H9 (cell line): ENCODE results near the gene AHNAK. TPM values are rescaled to one million over a fixed set of nuclear protein-coding genes. Genes with fewer than 3 reads are reported as not detected.
A peak's percentile ranks its signal among the peaks of the same experiment; 100 is the strongest.

Source experiments
- DNase-seq: peaks from one replicate; pipeline ENCODE4 v3.0.0-alpha.2; 2017
- H2AFZ ChIP-seq: one replicate; pipeline ENCODE4 v1.6.1; 2013; ENCODE audit warnings: mild to moderate bottlenecking, low read length, control low read depth, moderate library complexity
- H2AK5ac ChIP-seq: 2 replicates; pipeline ENCODE4 v1.6.1; 2013; ENCODE audit warnings: low read length, control low read depth, mixed read lengths; ENCODE audit not compliant: insufficient read length
- H2BK120ac ChIP-seq: one replicate; pipeline ENCODE4 v1.6.1; 2013; ENCODE audit warnings: low read depth, mild to moderate bottlenecking, low read length, control low read depth, inconsistent platforms; ENCODE audit not compliant: poor library complexity, severe bottlenecking
- H2BK12ac ChIP-seq: 2 replicates; pipeline ENCODE4 v1.6.1; 2013; ENCODE audit warnings: low read length, control low read depth, mixed read lengths, low read depth; ENCODE audit not compliant: insufficient read length
- H2BK15ac ChIP-seq: 2 replicates; pipeline ENCODE4 v1.6.1; 2013; ENCODE audit warnings: low read depth, low read length, control low read depth
- H2BK20ac ChIP-seq: one replicate; pipeline ENCODE4 v1.6.1; 2013; ENCODE audit warnings: low read depth, mild to moderate bottlenecking, low read length, control low read depth, inconsistent platforms; ENCODE audit not compliant: poor library complexity, severe bottlenecking
- H2BK5ac ChIP-seq: 2 replicates; pipeline ENCODE4 v1.6.1; 2013; ENCODE audit warnings: low read length, control low read depth, mixed read lengths; ENCODE audit not compliant: insufficient read length
- H3K14ac ChIP-seq: 2 replicates; pipeline ENCODE4 v1.6.1; 2013; ENCODE audit warnings: low read length, control low read depth; ENCODE audit not compliant: insufficient read depth
- H3K18ac ChIP-seq: 2 replicates; pipeline ENCODE4 v1.6.1; 2013; ENCODE audit warnings: low read depth, mild to moderate bottlenecking, mixed read lengths, low read length, control low read depth; ENCODE audit not compliant: insufficient read length
- H3K23ac ChIP-seq: 2 replicates; pipeline ENCODE4 v1.6.1; 2013; ENCODE audit warnings: low read length, control low read depth, mixed read lengths, low read depth; ENCODE audit not compliant: insufficient read length
- H3K23me2 ChIP-seq: 2 replicates; pipeline ENCODE4 v1.6.1; 2013; ENCODE audit warnings: low read depth, mild to moderate bottlenecking, mixed read lengths, low read length, control low read depth; ENCODE audit not compliant: insufficient read length, poor library complexity, severe bottlenecking
- H3K27ac ChIP-seq: 2 replicates; pipeline ENCODE4 v1.5.1; 2013; ENCODE audit warnings: low read length, control low read depth, mixed read lengths, low read depth; ENCODE audit not compliant: insufficient read length
- H3K27me3 ChIP-seq: 2 replicates; pipeline ENCODE4 v1.6.1; 2013; ENCODE audit warnings: low read length, control low read depth, inconsistent platforms; ENCODE audit not compliant: insufficient read depth
- H3K4ac ChIP-seq: 2 replicates; pipeline ENCODE4 v1.6.1; 2013; ENCODE audit warnings: low read depth, mild to moderate bottlenecking, control low read depth, inconsistent platforms, low read length, moderate library complexity
- H3K4me1 ChIP-seq: 2 replicates; pipeline ENCODE4 v1.6.1; 2013; ENCODE audit warnings: low read length, control low read depth, inconsistent platforms; ENCODE audit not compliant: insufficient read depth
- H3K4me2 ChIP-seq: 2 replicates; pipeline ENCODE4 v1.6.1; 2013; ENCODE audit warnings: low read length, control low read depth, mixed read lengths; ENCODE audit not compliant: insufficient read length, insufficient read depth
- H3K56ac ChIP-seq: 2 replicates; pipeline ENCODE4 v1.6.1; 2013; ENCODE audit warnings: low read depth, mild to moderate bottlenecking, mixed read lengths, low read length, control low read depth; ENCODE audit not compliant: insufficient read length
- H3K79me1 ChIP-seq: 2 replicates; pipeline ENCODE4 v1.6.1; 2013; ENCODE audit warnings: low read depth, mild to moderate bottlenecking, moderate library complexity, low read length, control low read depth, inconsistent platforms; ENCODE audit not compliant: insufficient read depth, poor library complexity, severe bottlenecking
- H3K79me2 ChIP-seq: 2 replicates; pipeline ENCODE4 v1.6.1; 2013; ENCODE audit warnings: low read length, control low read depth, inconsistent platforms; ENCODE audit not compliant: insufficient read depth
- H3K9ac ChIP-seq: 2 replicates; pipeline ENCODE4 v1.6.1; 2013; ENCODE audit warnings: low read length, control low read depth, mixed read lengths; ENCODE audit not compliant: insufficient read length; ENCODE audit errors: extremely low read depth
- H3K9me3 ChIP-seq: one replicate; pipeline ENCODE4 v1.6.1; 2013; ENCODE audit warnings: low read depth, low read length, inconsistent platforms; ENCODE audit not compliant: control insufficient read depth
- H3T11ph ChIP-seq: one replicate; pipeline ENCODE4 v1.6.1; 2013; ENCODE audit warnings: mild to moderate bottlenecking, low read length, control low read depth, inconsistent platforms
- H4K20me1 ChIP-seq: one replicate; pipeline ENCODE4 v1.6.1; 2013; ENCODE audit not compliant: control insufficient read depth, insufficient read length, insufficient read depth
- H4K5ac ChIP-seq: 2 replicates; pipeline ENCODE4 v1.6.1; 2013; ENCODE audit warnings: low read depth, mild to moderate bottlenecking, mixed read lengths, low read length, control low read depth; ENCODE audit not compliant: insufficient read length
- H4K8ac ChIP-seq: replicated peaks from 2 replicates; pipeline ENCODE4 v1.6.1; 2013; ENCODE audit warnings: low read length, control low read depth, mixed read lengths, low read depth; ENCODE audit not compliant: insufficient read length
- H4K91ac ChIP-seq: 2 replicates; pipeline ENCODE4 v1.6.1; 2013; ENCODE audit warnings: low read depth, mild to moderate bottlenecking, moderate library complexity, mixed read lengths, low read length, control low read depth; ENCODE audit not compliant: insufficient read length
- H3K27ac Mint-ChIP-seq, 3 experiments: 2 replicates in 2 of 3; 3 replicates in 1 of 3; pipeline ENCODE4 v1.8.0; 2020 to 2021; ENCODE audit warnings: mixed read lengths in 3 of 3, mild to moderate bottlenecking in 1 of 3, moderate library complexity in 1 of 3
- H3K27me3 Mint-ChIP-seq: 2 replicates; pipeline ENCODE4 v1.8.0; 2021; ENCODE audit warnings: low read depth, mild to moderate bottlenecking, moderate library complexity, mixed read lengths
- H3K36me3 Mint-ChIP-seq, 3 experiments: 2 replicates in 2 of 3; 3 replicates in 1 of 3; pipeline ENCODE4 v1.8.0; 2020 to 2021; ENCODE audit warnings: low read depth in 3 of 3, mixed read lengths in 3 of 3; ENCODE audit not compliant: insufficient read depth in 1 of 3
- H3K4me1 Mint-ChIP-seq, 2 experiments: 2 replicates each; pipeline ENCODE4 v1.8.0; 2020; ENCODE audit warnings: mixed read lengths in 2 of 2
- H3K4me3 Mint-ChIP-seq, 2 experiments: 2 replicates in 1 of 2; 3 replicates in 1 of 2; pipeline ENCODE4 v1.8.0; 2020 to 2021; ENCODE audit warnings: mild to moderate bottlenecking in 2 of 2, mixed read lengths in 2 of 2, moderate library complexity in 1 of 2
- H3K9me3 Mint-ChIP-seq, 2 experiments: 2 replicates in 1 of 2; 3 replicates in 1 of 2; pipeline ENCODE4 v1.8.0; 2020; ENCODE audit warnings: mild to moderate bottlenecking in 2 of 2, mixed read lengths in 2 of 2, moderate library complexity in 1 of 2
- CTCF ChIP-seq: fragments of 200-600 bp; sonication (generic); conservative IDR thresholded peaks from 3 replicates; pipeline ENCODE4 v1.8.0; 2021; ENCODE audit warnings: antibody characterized with exemption, mild to moderate bottlenecking
- WGBS: extraction: QIAGEN DNeasy Blood & Tissue Kit; methylation state at CpG from one replicate; pipeline ENCODE4 v1.1.7; 2013; ENCODE audit warnings: missing lambda C conversion rate, low lambda C conversion rate, mixed read lengths; ENCODE audit not compliant: insufficient read length; ENCODE audit errors: extremely low coverage; 5-methylcytosine and 5-hydroxymethylcytosine counted together
- total RNA-seq: library from RNA; stranded (reverse); gene quantifications from 2 replicates; pipeline ENCODE4 v1.2.1, GENCODE V29; 2021

Gene AHNAK
- total RNA-seq, 1 experiment from 2014 or later = 15.2 TPM

GRCh38 chr11:62428871-62429560, 117.6 kb downstream of the AHNAK start:
- no peaks in the 10 kb centered on the region for H3K23me2 ChIP-seq
- Mint-ChIP-seq H3K36me3 (peaks cover 0 to 4% (median 0%) of the 10 kb centered on the region in 3 experiments; a peak in 1 of 7 replicates), H3K4me1 (peaks cover 17 to 24% of the 10 kb centered on the region in 2 experiments), H3K9me3 (peaks cover 2 to 4% of the 10 kb centered on the region in 2 experiments; a peak in 4 of 5 replicates), H3K27ac (no peak overlapping the region), H3K27me3 (peaks cover 33% of the 10 kb centered on the region), H3K4me3 (no peak overlapping the region)
- no peak overlapping the region for H3K4ac ChIP-seq
- H3K9me3 ChIP-seq = no peaks in the 10 kb centered on the region
- WGBS = no CpG with 5 or more reads among the region's 8 CpGs
- H3K56ac ChIP-seq = no peak overlapping the region
- H3K14ac ChIP-seq = no peak overlapping the region
- no peaks in the 10 kb centered on the region for H3K79me2 ChIP-seq
- H3K9ac ChIP-seq = no peak overlapping the region
- no peak overlapping the region for H2BK12ac ChIP-seq
- peak overlapping the region; percentile 15 for H2BK120ac ChIP-seq
- H3T11ph ChIP-seq = no peak overlapping the region
- no peak overlapping the region for H2BK15ac ChIP-seq
- DNase-seq = no peak
- H4K8ac ChIP-seq = no peak overlapping the region
- no peak overlapping the region for H4K91ac ChIP-seq
- H3K27me3 ChIP-seq = no peaks in the 10 kb centered on the region
- H2BK5ac ChIP-seq = no peak overlapping the region
- 0 out of 2 replicates have a peak, but pooled peaks cover 3% of the 10 kb centered on the region for H3K4me1 ChIP-seq
- H3K4me2 ChIP-seq = no peak overlapping the region
- H3K79me1 ChIP-seq = no peaks in the 10 kb centered on the region
- no peak overlapping the region for H4K5ac ChIP-seq
- H3K23ac ChIP-seq = no peak overlapping the region
- no peak overlapping the region for H2AFZ ChIP-seq
- TF ChIP-seq CTCF = no peak
- no peak overlapping the region for H3K27ac ChIP-seq
- H2BK20ac ChIP-seq = no peak overlapping the region
- H4K20me1 ChIP-seq = no peaks in the 10 kb centered on the region
- H2AK5ac ChIP-seq = no peak overlapping the region
- no peak overlapping the region for H3K18ac ChIP-seq
